Measurements from ENCODE around the gene DDR2. TPM values are rescaled to one million over a fixed set of nuclear protein-coding genes. Genes with fewer than 3 reads are reported as not detected.

Gene DDR2
- total and polyA plus RNA-seq, 2 donors from 2014 or later, result 3.9 to 19.8 TPM

DNA sequence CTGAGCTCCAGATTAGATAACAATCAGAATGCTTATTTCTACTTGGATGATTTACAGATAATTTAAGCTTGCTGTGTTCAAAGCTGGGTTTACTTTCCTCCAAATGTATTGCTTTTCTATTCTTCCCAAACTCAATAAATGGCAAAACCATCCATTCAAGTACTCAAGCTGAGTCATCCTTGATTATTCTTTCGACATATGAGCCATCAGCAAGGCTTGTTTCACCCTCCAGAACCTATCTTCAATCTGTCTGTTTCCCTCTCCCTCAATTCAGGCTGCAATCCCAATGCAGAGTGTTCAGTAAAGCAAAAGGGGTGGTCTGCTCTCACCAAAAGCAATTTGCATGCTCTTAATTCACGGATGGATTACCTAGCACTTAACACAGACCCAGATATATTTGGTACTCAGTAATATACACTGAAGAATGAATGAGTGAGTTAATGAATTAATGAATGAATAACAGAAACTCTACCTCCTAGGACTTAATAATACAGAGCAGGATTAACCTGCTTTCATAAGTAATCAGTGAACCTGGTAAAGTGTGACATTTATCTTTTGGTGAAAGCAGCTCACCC lies 41.9 kb downstream of the DDR2 start:
- no peak for FAIRE-seq
- no peak overlapping the region for H3K4me3 ChIP-seq (ENCODE audit: low read length in 3 of 3)
- TF ChIP-seq, protein P1, sequence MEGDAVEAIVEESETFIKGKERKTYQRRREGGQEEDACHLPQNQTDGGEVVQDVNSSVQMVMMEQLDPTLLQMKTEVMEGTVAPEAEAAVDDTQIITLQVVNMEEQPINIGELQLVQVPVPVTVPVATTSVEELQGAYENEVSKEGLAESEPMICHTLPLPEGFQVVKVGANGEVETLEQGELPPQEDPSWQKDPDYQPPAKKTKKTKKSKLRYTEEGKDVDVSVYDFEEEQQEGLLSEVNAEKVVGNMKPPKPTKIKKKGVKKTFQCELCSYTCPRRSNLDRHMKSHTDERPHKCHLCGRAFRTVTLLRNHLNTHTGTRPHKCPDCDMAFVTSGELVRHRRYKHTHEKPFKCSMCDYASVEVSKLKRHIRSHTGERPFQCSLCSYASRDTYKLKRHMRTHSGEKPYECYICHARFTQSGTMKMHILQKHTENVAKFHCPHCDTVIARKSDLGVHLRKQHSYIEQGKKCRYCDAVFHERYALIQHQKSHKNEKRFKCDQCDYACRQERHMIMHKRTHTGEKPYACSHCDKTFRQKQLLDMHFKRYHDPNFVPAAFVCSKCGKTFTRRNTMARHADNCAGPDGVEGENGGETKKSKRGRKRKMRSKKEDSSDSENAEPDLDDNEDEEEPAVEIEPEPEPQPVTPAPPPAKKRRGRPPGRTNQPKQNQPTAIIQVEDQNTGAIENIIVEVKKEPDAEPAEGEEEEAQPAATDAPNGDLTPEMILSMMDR (IDR thresholded peaks at IDR 0.05; ENCODE audit: borderline replicate concordance, extremely low read depth, insufficient read depth), result no peak
- no peaks in the 10 kb centered on the region for H3K9me3 ChIP-seq (ENCODE audit: control insufficient read depth in 2 of 3, insufficient read depth in 1 of 3, low read length in 3 of 3)
- intact Hi-C loops (cut with DNase I), result no loop called here
- DNase-seq, result no peak
- H3K4me1 ChIP-seq (ENCODE audit: control insufficient read depth in 2 of 3, insufficient read depth in 2 of 3, low read depth in 1 of 3, low read length in 3 of 3), result peaks cover 0 to 41% (median 14%) of the 10 kb centered on the region in 3 donors
- peak overlapping the region in 1 of 2 donors; percentile 8 for H3K27ac ChIP-seq (ENCODE audit: low read depth in 2 of 2, low read length in 2 of 2)
- no peaks in the 10 kb centered on the region for H3K27me3 ChIP-seq (ENCODE audit: control insufficient read depth, insufficient read depth, low read length)
- H3K36me3 ChIP-seq (ENCODE audit: control insufficient read depth in 2 of 3, insufficient read depth in 3 of 3, low read length in 3 of 3), result no peaks in the 10 kb centered on the region
- H3K9ac ChIP-seq (ENCODE audit: low read length in 3 of 3), result no peak overlapping the region

DNA sequence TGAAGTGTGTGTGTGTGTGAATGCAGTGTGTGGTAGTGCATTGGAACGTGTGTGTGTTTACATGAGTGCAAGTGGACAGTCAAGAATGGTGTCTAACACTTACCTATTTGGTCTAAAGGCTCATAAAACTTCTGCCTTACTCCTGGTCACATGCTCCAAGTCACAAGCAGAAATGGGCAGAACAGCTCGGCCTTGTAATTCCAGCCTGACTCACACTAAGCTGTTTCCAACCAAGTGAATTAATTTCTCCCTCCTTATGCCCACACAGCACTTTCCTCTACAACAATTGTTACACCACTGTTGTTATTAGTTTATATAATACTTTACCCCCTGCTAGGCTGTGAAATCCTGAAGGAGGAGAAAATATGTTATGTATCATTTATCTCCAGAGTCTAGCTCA lies 43.8 kb downstream of the DDR2 start:
- DNase-seq, result no peak

DNA sequence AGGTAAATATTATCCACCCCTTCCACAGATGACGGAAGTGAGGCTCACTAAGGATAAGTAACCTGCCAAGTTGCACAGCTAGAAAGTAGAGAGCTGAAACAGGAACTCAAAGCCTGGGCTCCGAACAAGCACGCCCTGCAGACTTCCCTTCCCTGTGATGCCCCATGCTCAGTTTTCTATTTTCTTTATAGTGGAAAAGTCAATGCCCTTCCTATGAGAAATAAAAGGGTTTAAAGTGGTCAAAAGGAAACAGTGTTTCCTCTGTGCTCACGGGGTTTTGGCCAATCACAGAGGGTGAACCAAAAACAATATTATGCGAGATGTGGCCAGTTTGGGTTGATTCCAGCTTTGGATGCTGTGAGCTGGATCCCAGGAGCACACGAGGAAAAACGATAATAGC lies 44.5 kb downstream of the DDR2 start:
- Histone ChIP-seq H3K27ac (ENCODE audit: low read depth in 2 of 2, low read length in 2 of 2) (peak overlapping the region; percentile 72 to 80), H3K36me3 (ENCODE audit: control insufficient read depth in 2 of 3, insufficient read depth in 3 of 3, low read length in 3 of 3) (no peaks in the 10 kb centered on the region), H3K9ac (ENCODE audit: low read length in 3 of 3) (peak overlapping the region in 1 of 3 donors; percentile 20), H3K9me3 (ENCODE audit: control insufficient read depth in 2 of 3, insufficient read depth in 1 of 3, low read length in 3 of 3) (no peaks in the 10 kb centered on the region), H3K4me1 (ENCODE audit: control insufficient read depth in 2 of 3, insufficient read depth in 2 of 3, low read depth in 1 of 3, low read length in 3 of 3) (peaks cover 0 to 34% (median 10%) of the 10 kb centered on the region in 3 donors), H3K4me3 (ENCODE audit: low read length in 3 of 3) (no peak overlapping the region), H3K27me3 (ENCODE audit: control insufficient read depth, insufficient read depth, low read length) (no peaks in the 10 kb centered on the region)
- no peak for DNase-seq
- TF ChIP-seq, protein P1 (IDR thresholded peaks at IDR 0.05; ENCODE audit: borderline replicate concordance, extremely low read depth, insufficient read depth), result no peak
- intact Hi-C loops (cut with DNase I), result no loop called here
- FAIRE-seq, result no peak

More for the DNA sequence above, 43.8 kb downstream of the DDR2 start:
- Histone ChIP-seq H3K4me1 (ENCODE audit: control insufficient read depth in 2 of 3, insufficient read depth in 2 of 3, low read depth in 1 of 3, low read length in 3 of 3) (peaks cover 0 to 37% (median 11%) of the 10 kb centered on the region in 3 donors), H3K36me3 (ENCODE audit: control insufficient read depth in 2 of 3, insufficient read depth in 3 of 3, low read length in 3 of 3) (no peaks in the 10 kb centered on the region), H3K9ac (ENCODE audit: low read length in 3 of 3) (no peak overlapping the region), H3K9me3 (ENCODE audit: control insufficient read depth in 2 of 3, insufficient read depth in 1 of 3, low read length in 3 of 3) (no peaks in the 10 kb centered on the region), H3K27me3 (ENCODE audit: control insufficient read depth, insufficient read depth, low read length) (no peaks in the 10 kb centered on the region), H3K27ac (ENCODE audit: low read depth in 2 of 2, low read length in 2 of 2) (peak overlapping the region; percentile 72 to 80), H3K4me3 (ENCODE audit: low read length in 3 of 3) (no peak overlapping the region)
- FAIRE-seq, result no peak
- TF ChIP-seq, protein P1 (IDR thresholded peaks at IDR 0.05; ENCODE audit: borderline replicate concordance, extremely low read depth, insufficient read depth), result no peak
- intact Hi-C loops (cut with DNase I), result no loop called here
